KMS-11 (cell line): ENCODE data around the gene CCL21.

Source experiments
- H2AFZ ChIP-seq: fragments of 200-600 bp; sonication (generic); 2 replicates; pipeline ENCODE4 v1.6.1; 2016; ENCODE audit warnings: antibody characterized with exemption, mixed run types, low read depth
- H3K27ac ChIP-seq: fragments of 200-600 bp; sonication (generic); 2 replicates; pipeline ENCODE4 v1.6.1; 2016; ENCODE audit warnings: mild to moderate bottlenecking, mixed run types
- H3K27me3 ChIP-seq: fragments of 200-600 bp; sonication (generic); 2 replicates; pipeline ENCODE4 v1.6.1; 2017; ENCODE audit warnings: mild to moderate bottlenecking, low read depth, mixed run types, moderate library complexity; ENCODE audit not compliant: insufficient read depth
- H3K36me3 ChIP-seq: fragments of 200-600 bp; sonication (generic); 2 replicates; pipeline ENCODE4 v1.6.1; 2017; ENCODE audit warnings: mild to moderate bottlenecking, mixed run types; ENCODE audit not compliant: insufficient read depth
- H3K4me1 ChIP-seq: fragments of 200-600 bp; sonication (generic); 2 replicates; pipeline ENCODE4 v1.6.1; 2016; ENCODE audit warnings: mild to moderate bottlenecking, low read depth, mixed run types; ENCODE audit not compliant: poor library complexity, severe bottlenecking
- H3K4me2 ChIP-seq: fragments of 200-600 bp; sonication (generic); 2 replicates; pipeline ENCODE4 v1.7.0; 2016; ENCODE audit warnings: mild to moderate bottlenecking, mixed run types
- H3K4me3 ChIP-seq: fragments of 200-600 bp; sonication (generic); IDR thresholded peaks from 2 replicates; pipeline ENCODE4 v1.6.1; 2017; ENCODE audit warnings: low read depth, low read length, mixed read lengths; ENCODE audit not compliant: insufficient read depth
- H3K79me2 ChIP-seq: fragments of 200-600 bp; sonication (generic); 2 replicates; pipeline ENCODE4 v1.6.1; 2016; ENCODE audit warnings: low read depth, mixed run types; ENCODE audit not compliant: insufficient read depth
- H3K9ac ChIP-seq: fragments of 200-600 bp; sonication (generic); 2 replicates; pipeline ENCODE4 v1.6.1; 2016; ENCODE audit warnings: mild to moderate bottlenecking, mixed run types
- H4K20me1 ChIP-seq: fragments of 200-600 bp; sonication (generic); 2 replicates; pipeline ENCODE4 v1.6.1; 2016; ENCODE audit warnings: mild to moderate bottlenecking, mixed run types; ENCODE audit not compliant: insufficient read depth
- CTCF ChIP-seq: fragments of 200-600 bp; sonication (generic); conservative IDR thresholded peaks from 2 replicates; pipeline ENCODE4 v1.6.1; 2017; ENCODE audit warnings: low read depth, mild to moderate bottlenecking, antibody characterized with exemption, low read length, moderate library complexity, mixed read lengths

Gene CCL21

DNA sequence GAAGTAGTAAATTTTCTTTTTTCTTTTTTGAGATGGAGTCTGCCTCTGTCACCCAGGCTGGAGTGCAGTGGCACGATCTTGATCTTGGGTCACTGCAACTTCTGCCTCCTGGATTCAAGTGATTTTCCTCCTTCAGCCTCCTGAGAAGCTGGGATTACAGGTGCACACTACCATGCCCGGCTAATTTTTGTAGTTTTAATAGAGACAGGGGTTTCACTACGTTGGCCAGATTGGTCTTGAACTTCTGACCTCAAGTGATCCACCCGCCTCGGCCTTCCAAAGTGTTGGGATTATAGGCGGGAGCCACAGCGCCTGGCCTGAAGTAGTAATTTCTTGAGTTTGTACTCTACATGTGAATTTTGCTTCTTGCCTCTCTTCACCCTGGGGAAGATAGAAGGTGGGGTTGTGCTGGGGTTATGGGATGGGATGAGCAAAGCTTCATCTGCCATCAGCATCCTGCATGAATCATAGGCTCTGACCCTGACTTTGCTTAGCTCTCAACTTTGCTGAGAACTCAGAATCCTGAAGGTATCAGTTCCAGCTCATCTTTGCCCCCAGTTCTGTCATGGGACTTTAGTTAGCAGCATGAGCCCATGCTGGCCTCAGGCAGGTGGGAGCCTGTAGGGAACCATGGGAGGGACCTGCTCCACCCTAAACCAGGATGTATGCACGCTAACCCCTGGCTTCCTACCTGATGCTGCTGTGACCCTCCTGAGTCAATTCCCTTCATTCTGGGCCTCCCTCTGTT is 9.3 kb upstream of the CCL21 start:
- H3K4me3 ChIP-seq = no peak overlapping the region
- no peaks in the 10 kb centered on the region for H3K27me3 ChIP-seq
- TF ChIP-seq CTCF = no peak
- no peaks in the 10 kb centered on the region for H3K4me1 ChIP-seq
- no peak overlapping the region for H3K4me2 ChIP-seq
- H3K9ac ChIP-seq = no peak overlapping the region
- H2AFZ ChIP-seq = no peak overlapping the region
- no peaks in the 10 kb centered on the region for H3K79me2 ChIP-seq
- H4K20me1 ChIP-seq = no peaks in the 10 kb centered on the region
- no peak overlapping the region for H3K27ac ChIP-seq
- no peaks in the 10 kb centered on the region for H3K36me3 ChIP-seq

- H3K27me3 ChIP-seq = no peaks in the 10 kb centered on the region
- no peaks in the 10 kb centered on the region for H3K36me3 ChIP-seq
- no peaks in the 10 kb centered on the region for H3K4me1 ChIP-seq
- no peak overlapping the region for H3K27ac ChIP-seq
- H3K4me2 ChIP-seq = no peak overlapping the region
- no peak overlapping the region for H2AFZ ChIP-seq
- H3K79me2 ChIP-seq = no peaks in the 10 kb centered on the region
- TF ChIP-seq CTCF = no peak
- no peak overlapping the region for H3K4me3 ChIP-seq
- no peak overlapping the region for H3K9ac ChIP-seq
- no peaks in the 10 kb centered on the region for H4K20me1 ChIP-seq
Measured at GRCh38 chr9:34717996-34718614, 8.2 kb upstream of the CCL21 start.

DNA sequence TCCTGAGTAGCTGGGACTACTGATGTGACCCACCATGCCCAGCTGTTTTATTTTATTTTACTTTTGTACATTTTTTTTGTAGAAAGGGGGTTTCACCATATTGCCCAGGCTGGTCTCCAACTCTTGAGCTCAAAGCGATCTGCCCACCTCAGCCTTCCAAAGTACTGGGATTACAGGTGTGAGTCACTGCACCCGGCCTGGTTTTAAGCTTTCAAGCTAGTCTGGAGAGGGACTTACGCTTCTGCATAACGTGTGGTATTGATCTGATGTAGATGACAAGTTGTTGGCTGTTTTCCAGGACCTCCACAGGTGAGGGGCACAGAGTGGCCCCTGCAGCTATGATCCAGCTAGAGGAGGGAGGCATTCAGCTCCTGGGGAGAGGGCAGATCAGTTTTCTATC is 6.8 kb upstream of the CCL21 start:
- H3K79me2 ChIP-seq = no peaks in the 10 kb centered on the region
- no peaks in the 10 kb centered on the region for H3K27me3 ChIP-seq
- H4K20me1 ChIP-seq = no peaks in the 10 kb centered on the region
- no peak overlapping the region for H3K4me3 ChIP-seq
- no peak overlapping the region for H3K9ac ChIP-seq
- no peaks in the 10 kb centered on the region for H3K36me3 ChIP-seq
- no peak overlapping the region for H3K4me2 ChIP-seq
- H3K27ac ChIP-seq = no peak overlapping the region
- no peak for TF ChIP-seq CTCF
- H2AFZ ChIP-seq = no peak overlapping the region
- no peaks in the 10 kb centered on the region for H3K4me1 ChIP-seq

DNA sequence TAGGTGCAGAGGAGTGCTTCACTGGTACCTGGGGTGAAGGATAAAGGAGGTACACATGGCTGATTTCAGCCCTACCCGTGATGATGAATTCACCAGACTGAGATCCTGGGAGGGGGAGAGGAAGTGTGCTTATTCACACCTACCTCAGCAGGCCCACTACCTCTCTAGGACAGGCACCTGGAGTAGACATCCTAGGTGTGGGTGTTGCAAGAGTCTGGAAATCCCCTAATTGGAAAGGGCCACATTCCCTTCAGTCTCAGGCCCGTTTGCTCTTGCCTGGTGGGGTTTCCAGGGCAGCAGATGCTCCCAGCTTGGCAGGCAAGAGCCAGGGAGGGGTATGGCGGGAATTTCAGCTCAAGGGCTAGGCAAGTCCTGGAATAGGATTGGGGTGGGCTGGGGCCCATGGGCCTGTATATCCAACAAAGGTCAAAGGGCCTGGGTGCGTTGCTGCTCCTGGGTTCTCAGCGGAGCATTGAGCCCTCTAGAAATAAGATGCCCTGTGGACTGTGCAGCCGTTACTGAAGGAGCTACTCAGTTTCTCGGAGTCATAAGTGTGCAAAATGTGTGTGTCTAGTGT is 5.8 kb upstream of the CCL21 start:
- H3K4me3 ChIP-seq = no peak overlapping the region
- no peak for TF ChIP-seq CTCF
- H3K9ac ChIP-seq = no peak overlapping the region
- H4K20me1 ChIP-seq = no peaks in the 10 kb centered on the region
- H3K36me3 ChIP-seq = no peaks in the 10 kb centered on the region
- no peaks in the 10 kb centered on the region for H3K79me2 ChIP-seq
- H3K4me2 ChIP-seq = no peak overlapping the region
- no peaks in the 10 kb centered on the region for H3K27me3 ChIP-seq
- no peaks in the 10 kb centered on the region for H3K4me1 ChIP-seq
- no peak overlapping the region for H2AFZ ChIP-seq
- no peak overlapping the region for H3K27ac ChIP-seq
